ENCODE results near the gene PPIF.

Gene PPIF

GRCh38 chr10:79387466-79387973, 40.3 kb downstream of the PPIF start:
- DNase-seq (ENCODE audit: low spot score): no peak
- TF ChIP-seq CTCF (IDR thresholded peaks at IDR 0.05; ENCODE audit: extremely low read depth, insufficient read depth, missing control alignments): no peak
- in situ Hi-C loops (cut with MboI; ENCODE audit: low pct_unique_long_range_greater_than_20kb, low sequenced_read_pairs, unreplicated experiment): no loop called here

- in situ Hi-C loops (cut with MboI; ENCODE audit: low pct_unique_long_range_greater_than_20kb, low sequenced_read_pairs, unreplicated experiment): no loop called here
- DNase-seq (ENCODE audit: low spot score): no peak
- TF ChIP-seq CTCF (IDR thresholded peaks at IDR 0.05; ENCODE audit: extremely low read depth, insufficient read depth, missing control alignments): no peak
Measured at GRCh38 chr10:79387974-79388850, 40.9 kb downstream of the PPIF start.

GRCh38 chr10:79390057-79390456, 42.8 kb downstream of the PPIF start:
- no peak for TF ChIP-seq CTCF (IDR thresholded peaks at IDR 0.05; ENCODE audit: extremely low read depth, insufficient read depth, missing control alignments)
- no peak for DNase-seq (ENCODE audit: low spot score)
- in situ Hi-C loops (cut with MboI; ENCODE audit: low pct_unique_long_range_greater_than_20kb, low sequenced_read_pairs, unreplicated experiment): no loop called here

- peak; percentile 44 for TF ChIP-seq CTCF (IDR thresholded peaks at IDR 0.05; ENCODE audit: extremely low read depth, insufficient read depth, missing control alignments)
- DNase-seq (ENCODE audit: low spot score): no peak
- in situ Hi-C loops (cut with MboI; ENCODE audit: low pct_unique_long_range_greater_than_20kb, low sequenced_read_pairs, unreplicated experiment): no loop called here
Measured at GRCh38 chr10:79390551-79391229, 43.4 kb downstream of the PPIF start.

GRCh38 chr10:79391231-79392019, 44.2 kb downstream of the PPIF start:
- TF ChIP-seq CTCF (IDR thresholded peaks at IDR 0.05; ENCODE audit: extremely low read depth, insufficient read depth, missing control alignments): no peak
- DNase-seq (ENCODE audit: low spot score): no peak
- in situ Hi-C loops (cut with MboI; ENCODE audit: low pct_unique_long_range_greater_than_20kb, low sequenced_read_pairs, unreplicated experiment): no loop called here

- in situ Hi-C loops (cut with MboI; ENCODE audit: low pct_unique_long_range_greater_than_20kb, low sequenced_read_pairs, unreplicated experiment): no loop called here
- TF ChIP-seq CTCF (IDR thresholded peaks at IDR 0.05; ENCODE audit: extremely low read depth, insufficient read depth, missing control alignments): no peak
- DNase-seq (ENCODE audit: low spot score): no peak
Measured at GRCh38 chr10:79392020-79392398, 44.7 kb downstream of the PPIF start.
